Ishikawa (cell line): ENCODE results near the gene BBLN.

Experiments
- CEBPB ChIP-seq: IDR thresholded peaks from 2 replicates; pipeline ENCODE4 v1.6.1; 2012
- CREB1 ChIP-seq: IDR thresholded peaks from 2 replicates; pipeline ENCODE4 v1.6.1; 2012; ENCODE audit warnings: low read depth
- EGR1 ChIP-seq: IDR thresholded peaks from 2 replicates; pipeline ENCODE4 v1.6.1; 2012
- EP300 ChIP-seq: IDR thresholded peaks from 2 replicates; pipeline ENCODE4 v1.6.1; 2012; ENCODE audit warnings: borderline replicate concordance
- FOXM1 ChIP-seq: IDR thresholded peaks from 2 replicates; pipeline ENCODE4 v1.6.1; 2012; ENCODE audit warnings: low read depth, borderline replicate concordance
- MAX ChIP-seq: IDR thresholded peaks from 2 replicates; pipeline ENCODE4 v1.6.1; 2012
- NFIC ChIP-seq: IDR thresholded peaks from 2 replicates; pipeline ENCODE4 v1.6.1; 2012
- RAD21 ChIP-seq: IDR thresholded peaks from 2 replicates; pipeline ENCODE4 v1.6.1; 2012; ENCODE audit warnings: low read depth
- REST ChIP-seq: IDR thresholded peaks from 2 replicates; pipeline ENCODE4 v1.6.1; 2012; ENCODE audit warnings: low read depth, mild to moderate bottlenecking
- TAF1 ChIP-seq: IDR thresholded peaks from 2 replicates; pipeline ENCODE4 v1.6.1; 2012; ENCODE audit warnings: low read depth, mild to moderate bottlenecking
- TCF12 ChIP-seq: IDR thresholded peaks from 2 replicates; pipeline ENCODE4 v1.6.1; 2012; ENCODE audit warnings: low read depth
- TEAD4 ChIP-seq: IDR thresholded peaks from 2 replicates; pipeline ENCODE4 v1.6.1; 2012
- USF1 ChIP-seq: IDR thresholded peaks from 2 replicates; pipeline ENCODE4 v1.6.1; 2012
- YY1 ChIP-seq: IDR thresholded peaks from 2 replicates; pipeline ENCODE4 v1.6.1; 2012; ENCODE audit warnings: low read depth
- ZBTB7A ChIP-seq: IDR thresholded peaks from 2 replicates; pipeline ENCODE4 v1.6.1; 2012; ENCODE audit warnings: low read depth

Gene BBLN

GRCh38 chr9:128211186-128211980 lies 51.3 kb downstream of the BBLN start:
- TF ChIP-seq MAX (no peak), CEBPB (no peak), RAD21 (no peak), TEAD4 (no peak), YY1 (no peak), USF1 (no peak), NFIC (no peak), ZBTB7A (no peak), FOXM1 (no peak)

GRCh38 chr9:128211981-128212281 lies 51.9 kb downstream of the BBLN start:
- TF ChIP-seq EGR1 (no peak), CREB1 (no peak), MAX (no peak), REST (no peak), TEAD4 (no peak), YY1 (no peak), ZBTB7A (no peak), FOXM1 (no peak), NFIC (no peak), EP300 (no peak), TAF1 (no peak), RAD21 (no peak), TCF12 (no peak), USF1 (no peak), CEBPB (no peak)
